IPS-20b (cell line): ENCODE data around the gene CLIP2.
"Not testable (repeated sequence)": the region's sequence is repeated elsewhere in the genome, so short reads cannot be mapped to it uniquely, and the experiment has no call there.

Experiments
- H3K27ac ChIP-seq: one replicate; pipeline ENCODE4 v1.5.1; 2013; ENCODE audit warnings: low read length
- H3K27me3 ChIP-seq: 2 replicates; pipeline ENCODE4 v1.6.1; 2013; ENCODE audit warnings: mild to moderate bottlenecking, low read length, inconsistent platforms; ENCODE audit not compliant: insufficient read depth
- H3K36me3 ChIP-seq: 2 replicates; pipeline ENCODE4 v1.6.1; 2013; ENCODE audit warnings: low read depth, mild to moderate bottlenecking, inconsistent platforms, low read length, moderate library complexity; ENCODE audit not compliant: insufficient read depth
- H3K4me1 ChIP-seq: 2 replicates; pipeline ENCODE4 v1.6.1; 2013; ENCODE audit warnings: mild to moderate bottlenecking, control low read depth, inconsistent platforms, low read length, moderate library complexity; ENCODE audit not compliant: insufficient read depth
- H3K4me3 ChIP-seq: 2 replicates; pipeline ENCODE4 v1.5.1; 2013; ENCODE audit warnings: mild to moderate bottlenecking, low read length, inconsistent platforms
- H3K9ac ChIP-seq: 2 replicates; pipeline ENCODE4 v1.6.1; 2013; ENCODE audit warnings: low read depth, mild to moderate bottlenecking, inconsistent platforms, low read length, moderate library complexity
- H3K9me3 ChIP-seq: 2 replicates; pipeline ENCODE4 v1.6.1; 2013; ENCODE audit warnings: mild to moderate bottlenecking, low read depth, low read length, inconsistent platforms; ENCODE audit not compliant: insufficient read depth

The CLIP2 gene

DNA sequence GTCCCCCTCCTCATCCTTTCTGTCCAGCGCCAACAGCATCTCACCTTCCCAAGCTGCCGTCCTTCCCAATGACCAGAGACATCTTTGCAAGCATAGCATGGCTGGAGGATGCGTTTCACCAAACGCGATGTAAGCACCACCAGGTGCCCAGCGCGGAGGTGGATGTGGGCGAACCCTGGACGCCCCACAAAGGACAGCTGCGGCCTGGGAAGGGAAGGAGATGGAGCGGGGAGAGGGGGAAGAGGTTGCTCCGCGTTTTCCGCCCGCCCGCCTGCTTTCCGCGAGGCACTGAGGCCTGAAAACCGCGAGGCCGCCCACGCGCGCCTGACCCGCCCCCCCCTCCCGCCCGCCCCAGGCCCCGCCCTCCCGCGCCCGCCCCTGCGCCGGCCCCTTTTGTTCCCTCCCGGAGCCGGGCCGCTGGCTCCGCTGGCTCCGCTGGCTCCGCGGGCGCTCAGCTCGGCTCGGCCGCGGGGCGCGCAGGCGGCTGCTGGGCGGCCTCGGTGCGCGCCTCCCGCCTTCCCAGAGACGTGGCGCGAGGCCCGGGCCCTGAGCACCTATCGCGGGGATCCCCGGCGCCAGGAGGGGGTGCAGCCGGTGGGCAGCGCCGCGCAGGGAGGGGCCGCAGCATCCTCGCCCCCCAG, at the start of gene CLIP2:
Gene CLIP2 (plus strand): TSS at position 390 of the 641 bp plus-strand sequence. CDS start 28,140 bp downstream, outside the sequence.
- no peak within 1 kb of the TSS for H3K27ac ChIP-seq
- H3K9me3 ChIP-seq: no peaks in the 10 kb centered on the region
- H3K4me1 ChIP-seq: peaks cover 26% of the 10 kb centered on the region
- H3K9ac ChIP-seq: peak within 1 kb of the TSS; percentile 75; the same call in 1 of the 2 replicates
- H3K4me3 ChIP-seq: peak within 1 kb of the TSS; percentile 81
- peaks cover 31% of the 10 kb centered on the region for H3K27me3 ChIP-seq
- H3K36me3 ChIP-seq: no peaks in the 10 kb centered on the region

DNA sequence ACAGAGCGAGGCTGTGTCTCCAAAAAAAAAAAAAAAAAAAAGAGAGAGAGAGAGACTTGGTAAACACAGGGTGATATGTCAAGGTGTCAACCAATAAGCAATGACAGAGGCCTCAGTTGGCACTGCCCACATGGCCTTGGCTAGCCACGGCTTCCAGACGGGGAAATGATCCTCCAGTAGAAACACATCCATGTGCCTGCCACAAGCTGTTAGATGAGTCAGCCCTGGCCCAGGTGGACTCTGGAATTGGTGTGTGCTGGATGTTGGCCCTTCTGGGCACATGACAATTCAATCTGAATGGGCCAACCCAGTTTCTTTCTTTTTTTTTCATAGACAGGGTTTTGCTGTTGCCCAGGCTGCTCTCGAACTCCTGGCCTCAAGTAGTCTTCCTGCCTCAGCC, 48.7 kb upstream of the CLIP2 start:
- H3K9ac ChIP-seq: no peak overlapping the region

DNA sequence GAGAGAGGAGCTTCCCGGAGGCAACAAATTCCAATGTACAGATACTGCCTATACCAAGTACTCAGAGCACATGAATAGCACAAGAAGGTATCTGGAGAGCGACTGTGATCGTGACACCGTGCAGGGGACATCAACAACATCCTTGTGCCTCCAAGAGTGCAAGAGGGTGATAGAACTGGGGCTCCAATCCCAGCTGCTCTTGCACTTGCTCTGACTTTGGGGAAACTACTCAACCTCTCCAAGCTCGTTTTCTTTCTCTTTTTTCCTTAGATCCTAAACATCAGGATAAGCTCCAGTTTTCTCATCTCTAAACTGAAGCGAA, 47.1 kb upstream of the CLIP2 start:
- no peak overlapping the region for H3K4me3 ChIP-seq
- no peak overlapping the region for H3K27ac ChIP-seq
- no peaks in the 10 kb centered on the region for H3K9me3 ChIP-seq
- no peaks in the 10 kb centered on the region for H3K4me1 ChIP-seq
- peaks cover 92% of the 10 kb centered on the region for H3K36me3 ChIP-seq
- H3K27me3 ChIP-seq: no peaks in the 10 kb centered on the region
- no peak overlapping the region for H3K9ac ChIP-seq

More for the DNA sequence above, 48.7 kb upstream of the CLIP2 start:
- Histone ChIP-seq H3K9me3 (no peaks in the 10 kb centered on the region), H3K27ac (no peak overlapping the region), H3K36me3 (peaks cover 98% of the 10 kb centered on the region), H3K4me1 (no peaks in the 10 kb centered on the region), H3K27me3 (no peaks in the 10 kb centered on the region), H3K4me3 (no peak overlapping the region)

DNA sequence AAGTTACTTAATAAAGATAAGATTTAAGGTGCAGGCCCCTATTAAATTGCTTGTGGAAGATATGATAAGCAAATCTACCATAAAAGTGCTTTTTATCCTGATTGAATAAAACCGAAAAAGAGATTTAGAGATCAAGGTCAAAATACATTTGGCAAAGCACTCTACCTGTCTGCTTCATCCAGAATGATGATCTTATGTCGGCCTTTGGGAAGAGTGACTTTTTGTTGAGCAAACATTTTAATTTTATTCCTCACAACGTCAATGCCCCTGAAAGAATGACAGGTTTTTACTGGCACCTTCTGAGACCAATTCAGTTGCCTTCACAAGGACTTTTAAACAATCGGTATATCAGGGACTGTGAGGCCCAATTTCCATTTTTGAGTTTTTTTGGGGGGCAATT, 42.7 kb upstream of the CLIP2 start:
- H3K4me1 ChIP-seq: no peaks in the 10 kb centered on the region
- H3K4me3 ChIP-seq: no peak overlapping the region
- H3K27me3 ChIP-seq: no peaks in the 10 kb centered on the region
- H3K36me3 ChIP-seq: peaks cover 91% of the 10 kb centered on the region
- H3K27ac ChIP-seq: no peak overlapping the region
- no peak overlapping the region for H3K9ac ChIP-seq
- H3K9me3 ChIP-seq: no peaks in the 10 kb centered on the region

DNA sequence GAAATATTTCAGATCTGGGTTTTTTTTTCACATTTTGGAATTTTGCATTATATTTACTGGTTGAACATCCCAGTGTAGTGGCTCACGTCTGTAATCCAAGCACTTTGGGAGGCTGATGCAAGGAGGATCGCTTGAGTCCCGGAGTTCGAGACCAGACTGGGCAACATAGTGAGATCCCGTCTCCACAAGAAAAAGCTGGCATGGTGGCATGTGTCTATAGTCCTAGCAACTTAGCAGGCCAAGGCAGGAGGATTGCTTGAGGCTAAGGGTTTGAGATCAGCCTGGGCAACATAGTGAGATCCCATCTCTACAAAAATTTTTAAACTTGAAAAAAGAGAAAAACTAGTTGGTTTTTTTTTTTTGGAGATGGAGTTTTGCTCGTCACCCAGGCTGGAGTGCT, 41.1 kb upstream of the CLIP2 start:
- no peaks in the 10 kb centered on the region for H3K9me3 ChIP-seq
- no peaks in the 10 kb centered on the region for H3K27me3 ChIP-seq
- no peak overlapping the region for H3K27ac ChIP-seq
- no peak overlapping the region for H3K4me3 ChIP-seq
- H3K4me1 ChIP-seq: no peaks in the 10 kb centered on the region; the same call in 1 of the 2 replicates
- peaks cover 80% of the 10 kb centered on the region for H3K36me3 ChIP-seq
- no peak overlapping the region for H3K9ac ChIP-seq

DNA sequence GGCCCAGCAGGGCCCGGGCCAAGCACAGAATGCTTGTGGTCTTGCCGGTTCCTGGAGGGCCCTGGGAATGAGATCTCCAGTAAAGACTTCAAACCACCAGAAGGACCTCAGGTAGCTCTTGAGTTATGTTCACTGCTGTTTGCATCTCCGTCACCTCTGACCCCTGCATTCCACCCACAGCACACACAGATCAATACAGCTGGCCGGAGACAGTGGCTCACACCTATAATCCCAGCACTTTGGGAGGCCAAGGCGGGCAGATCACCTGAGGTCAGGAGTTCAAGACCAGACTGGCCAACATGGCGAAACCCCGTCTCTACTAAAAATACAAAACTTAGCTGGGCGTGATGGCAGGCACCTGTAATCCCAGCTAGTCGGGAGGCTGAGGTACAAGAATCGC, 40.1 kb upstream of the CLIP2 start:
- not testable (repeated sequence) for H3K27ac ChIP-seq, H3K9me3 ChIP-seq, H3K4me3 ChIP-seq, H3K9ac ChIP-seq, H3K4me1 ChIP-seq, H3K27me3 ChIP-seq
- H3K36me3 ChIP-seq: peaks cover 71% of the 10 kb centered on the region

GRCh38 chr7:74252893-74253292, 36.3 kb upstream of the CLIP2 start:
- peaks cover 40% of the 10 kb centered on the region for H3K36me3 ChIP-seq
- no peak overlapping the region for H3K27ac ChIP-seq
- H3K9ac ChIP-seq: peak overlapping the region; percentile 98; the same call in 1 of the 2 replicates
- no peaks in the 10 kb centered on the region; the same call in 1 of the 2 replicates for H3K4me1 ChIP-seq
- peak overlapping the region; percentile 96; the same call in 1 of the 2 replicates for H3K4me3 ChIP-seq
- H3K9me3 ChIP-seq: no peaks in the 10 kb centered on the region
- H3K27me3 ChIP-seq: no peaks in the 10 kb centered on the region

- Histone ChIP-seq H3K36me3 (peaks cover 35% of the 10 kb centered on the region), H3K9me3 (no peaks in the 10 kb centered on the region), H3K4me3 (peak overlapping the region; percentile 96), H3K4me1 (no peaks in the 10 kb centered on the region; the same call in 1 of the 2 replicates), H3K9ac (peak overlapping the region; percentile 98), H3K27ac (no peak overlapping the region), H3K27me3 (no peaks in the 10 kb centered on the region)
Measured at GRCh38 chr7:74253331-74253730, 35.9 kb upstream of the CLIP2 start.

GRCh38 chr7:74253835-74254128, 35.4 kb upstream of the CLIP2 start:
- Histone ChIP-seq H3K4me3 (peak overlapping the region; percentile 96), H3K27me3 (no peaks in the 10 kb centered on the region), H3K27ac (peak overlapping the region; percentile 93), H3K9me3 (no peaks in the 10 kb centered on the region), H3K36me3 (peaks cover 31% of the 10 kb centered on the region), H3K9ac (peak overlapping the region; percentile 98), H3K4me1 (no peaks in the 10 kb centered on the region; the same call in 1 of the 2 replicates)

DNA sequence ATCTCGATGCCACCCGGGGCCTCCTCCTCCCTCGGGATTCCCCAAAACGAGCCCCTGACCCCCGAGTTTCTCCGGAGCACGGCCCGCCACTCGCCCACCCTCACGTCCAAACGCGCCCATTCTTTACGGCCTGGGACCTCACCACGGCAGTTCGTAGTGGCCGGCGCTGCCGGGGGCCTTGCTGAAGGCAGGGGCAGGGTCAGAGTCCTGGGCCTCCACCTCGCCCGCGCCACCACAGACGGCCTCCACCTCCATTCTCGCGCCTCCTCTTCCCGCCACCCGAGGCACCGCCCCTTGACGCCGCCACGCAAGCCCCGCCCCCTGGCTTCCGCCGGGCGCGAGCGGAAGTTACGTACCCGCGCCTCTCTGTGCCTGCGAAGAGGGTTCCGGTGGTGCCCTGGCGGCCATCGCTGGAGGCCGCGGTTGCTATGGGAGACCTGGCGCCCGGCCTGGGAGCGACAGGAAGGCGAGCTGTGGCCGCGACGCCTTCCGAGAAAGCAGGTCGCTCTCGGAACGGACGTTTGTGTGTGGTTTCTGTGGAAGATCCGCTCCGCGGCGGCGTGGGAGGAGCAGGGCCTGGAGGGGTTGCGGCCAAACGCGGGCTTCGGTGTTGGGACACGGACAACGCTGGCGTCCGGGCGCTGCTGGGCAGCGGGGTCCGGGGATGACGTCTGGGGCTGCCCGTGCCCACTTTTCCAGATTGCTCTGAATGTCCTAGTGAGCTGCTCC, 34.9 kb upstream of the CLIP2 start, which contains the start of gene RFC2:
Gene RFC2 (minus strand): TSS at position 271 of the 729 bp plus-strand sequence. CDS start 16 bp downstream, at position 255.
- Histone ChIP-seq H3K9ac (peak within 1 kb of the TSS; percentile 98), H3K27ac (peak within 1 kb of the TSS; percentile 93), H3K27me3 (no peaks in the 10 kb centered on the region), H3K9me3 (no peaks in the 10 kb centered on the region), H3K4me3 (peak within 1 kb of the TSS; percentile 96), H3K36me3 (peaks cover 26% of the 10 kb centered on the region), H3K4me1 (no peaks in the 10 kb centered on the region; the same call in 1 of the 2 replicates)

DNA sequence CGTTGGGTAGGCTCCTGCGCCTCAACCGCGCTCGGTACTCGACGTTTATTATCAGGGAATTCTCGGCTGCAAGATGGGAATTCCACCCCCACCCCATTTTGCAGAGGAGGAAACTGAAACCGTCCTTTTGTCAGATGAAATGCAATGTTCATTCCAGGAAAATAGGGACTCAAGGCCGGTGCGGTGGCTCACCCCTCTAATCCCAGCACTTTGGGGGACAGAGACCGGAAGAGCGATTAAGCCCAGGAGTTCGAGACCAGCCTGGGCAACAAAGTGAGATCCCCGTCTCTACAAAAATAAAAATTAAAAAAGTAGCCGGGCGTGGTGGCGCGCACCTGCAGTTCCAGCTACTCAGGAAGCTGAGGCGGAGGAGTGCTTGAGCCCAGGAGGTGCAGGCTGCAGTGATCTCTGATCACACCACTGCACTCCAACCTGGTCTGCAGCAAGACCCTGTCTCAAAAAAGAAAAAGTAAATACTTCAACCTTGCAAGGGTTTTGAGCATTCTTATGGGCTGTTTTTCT, 34.3 kb upstream of the CLIP2 start:
- Histone ChIP-seq H3K36me3 (peaks cover 19% of the 10 kb centered on the region), H3K4me3 (peak overlapping the region; percentile 96), H3K9me3 (no peaks in the 10 kb centered on the region), H3K27ac (no peak overlapping the region), H3K4me1 (no peaks in the 10 kb centered on the region; the same call in 1 of the 2 replicates), H3K27me3 (no peaks in the 10 kb centered on the region), H3K9ac (peak overlapping the region; percentile 98)

GRCh38 chr7:74255461-74255860, 33.7 kb upstream of the CLIP2 start:
- H3K9me3 ChIP-seq, H3K27ac ChIP-seq, H3K4me1 ChIP-seq, H3K9ac ChIP-seq, H3K27me3 ChIP-seq: not testable (repeated sequence)
- Histone ChIP-seq H3K36me3 (peaks cover 14% of the 10 kb centered on the region), H3K4me3 (peak overlapping the region; percentile 96; the same call in 1 of the 2 replicates)
